Mucosa of descending colon (tissue), 3 donors: Measurements from ENCODE around the gene AAMP. TPM values are rescaled to one million over a fixed set of nuclear protein-coding genes. Genes with fewer than 3 reads are reported as not detected.

ENCODE experiments used
- ATAC-seq: fragments of 200-7000 bp; cut with Tn5 transposase; one replicate; pipeline ENCODE4 v1.9.1; 2020; ENCODE audit warnings: mild to moderate bottlenecking, moderate library complexity
- DNase-seq, 3 donors: peaks; one replicate each; pipeline ENCODE4 v3.0.0-alpha.2; 2020
- H3K36me3 ChIP-seq: fragments of 200-600 bp; one replicate; pipeline ENCODE4 v1.8.0; 2021; ENCODE audit warnings: low read depth, mild to moderate bottlenecking
- H3K4me1 ChIP-seq: fragments of 200-600 bp; one replicate; pipeline ENCODE4 v1.8.0; 2021; ENCODE audit warnings: low read depth, mild to moderate bottlenecking
- H3K4me3 ChIP-seq: fragments of 200-600 bp; one replicate; pipeline ENCODE4 v1.8.0; 2021; ENCODE audit warnings: mild to moderate bottlenecking
- H3K9me3 ChIP-seq: fragments of 200-600 bp; one replicate; pipeline ENCODE4 v1.8.0; 2021; ENCODE audit warnings: mild to moderate bottlenecking
- CTCF ChIP-seq: fragments of 200-600 bp; IDR thresholded peaks from one replicate; pipeline ENCODE4 v1.8.0; 2022; ENCODE audit warnings: antibody characterized with exemption, mild to moderate bottlenecking
- intact Hi-C, 2 donors: fragments of 100-400 bp; cut with DNase I in 1 of 2; cut with micrococcal nuclease in 1 of 2; formaldehyde crosslinking; loops; one replicate each; pipeline versions ENCODE4 v1.11.0 to v1.11.1; 2022; cut with DNase I, micrococcal nuclease
- total RNA-seq, 3 donors: library from RNA; stranded (reverse); fragmentation: NEBNext Ultra II Directional in 2 of 3; extraction: Animal tissue kit (Norgen Biotek cat#: 25700) in 2 of 3; gene quantifications; one replicate each; pipeline versions ENCODE4 v1.2.1 to v1.2.4, GENCODE V29; 2021 to 2023
- donor health status: DM: no; HTN: no; CAD: no; lungs with moderate emphysema.
- donor health status: DM: no; HTN: no; CAD: no.
- donor health status: DM: no; HTN: yes; CAD: no.

AAMP gene
- total RNA-seq, 3 donors from 2014 or later: 80.2 to 97.0 (median 94.1) TPM

GRCh38 chr2:218306184-218306920, 36.4 kb upstream of the AAMP start:
- DNase-seq (no peak), ATAC-seq (no peak)
- intact Hi-C loops: loop anchor here in 1 of 2 donors (10.0 kb wide), 1 partner anchor 48 kb away; the partner anchor contains the start of gene CATIP

GRCh38 chr2:218305383-218305782, 35.4 kb upstream of the AAMP start:
- no peak for ATAC-seq
- H3K9me3 ChIP-seq: no peaks in the 10 kb centered on the region
- DNase-seq: no peak
- peaks cover 3% of the 10 kb centered on the region for H3K4me1 ChIP-seq
- intact Hi-C loops: loop anchor here in 1 of 2 donors (10.0 kb wide), 1 partner anchor 49 kb away; the partner anchor contains the start of gene CATIP
- no peaks in the 10 kb centered on the region for H3K36me3 ChIP-seq
- TF ChIP-seq CTCF: no peak
- H3K4me3 ChIP-seq: no peak overlapping the region

More at GRCh38 chr2:218306184-218306920, 36.4 kb upstream of the AAMP start:
- no peaks in the 10 kb centered on the region for H3K36me3 ChIP-seq
- no peak for TF ChIP-seq CTCF
- H3K4me3 ChIP-seq: no peak overlapping the region
- no peaks in the 10 kb centered on the region for H3K9me3 ChIP-seq
- peaks cover 3% of the 10 kb centered on the region for H3K4me1 ChIP-seq

GRCh38 chr2:218301176-218301819, 31.4 kb upstream of the AAMP start:
- H3K9me3 ChIP-seq: no peaks in the 10 kb centered on the region
- no peaks in the 10 kb centered on the region for H3K36me3 ChIP-seq
- DNase-seq (peak in 2 of 3 donors; percentile 79 to 94), ATAC-seq (peak; percentile 98)
- no peak overlapping the region for H3K4me3 ChIP-seq
- H3K4me1 ChIP-seq: no peaks in the 10 kb centered on the region
- peak; percentile 97 for TF ChIP-seq CTCF
- intact Hi-C loops: loop anchor here in 1 of 2 donors (10.0 kb wide), 1 partner anchor 54 kb away; the partner anchor contains the start of gene CATIP

GRCh38 chr2:218300141-218300540, 30.2 kb upstream of the AAMP start:
- intact Hi-C loops: loop anchor here in 1 of 2 donors (10.0 kb wide), 1 partner anchor 55 kb away; the partner anchor contains the start of gene CATIP
- H3K4me1 ChIP-seq: no peaks in the 10 kb centered on the region
- ATAC-seq (no peak), DNase-seq (no peak)
- no peaks in the 10 kb centered on the region for H3K9me3 ChIP-seq
- TF ChIP-seq CTCF: no peak
- H3K4me3 ChIP-seq: no peak overlapping the region
- H3K36me3 ChIP-seq: no peaks in the 10 kb centered on the region

GRCh38 chr2:218298314-218298875, 28.5 kb upstream of the AAMP start:
- ATAC-seq (no peak), DNase-seq (no peak)
- Histone ChIP-seq H3K36me3 (no peaks in the 10 kb centered on the region), H3K9me3 (no peaks in the 10 kb centered on the region), H3K4me3 (no peak overlapping the region), H3K4me1 (peaks cover 17% of the 10 kb centered on the region)
- TF ChIP-seq CTCF: no peak
- intact Hi-C loops: no loop called here
